A673 (cell line): Measurements from ENCODE around the gene RSPH9. TPM values are rescaled to one million over a fixed set of nuclear protein-coding genes. Genes with fewer than 3 reads are reported as not detected.

Source experiments
- BruUV-seq: library from RNA; stranded (reverse); fragments of 400-500 nt; replicated peaks from 2 replicates; lab custom pipeline; 2021; lab: Mats Ljungman, UMichigan
- CTCF ChIA-PET: fragments of 300-600 bp; sonication (Branson Sonifier 250); formaldehyde crosslinking; loops from one replicate; lab custom pipeline; 2022; ENCODE audit warnings: antibody characterized with exemption; lab: Charles Lee
- POLR2A ChIA-PET: fragments of 300-600 bp; sonication (Branson Sonifier 250); formaldehyde crosslinking; loops from one replicate; lab custom pipeline; 2022; ENCODE audit warnings: antibody characterized with exemption; ENCODE audit not compliant: low non-redundant PET; lab: Charles Lee
- DNase-seq: peaks from one replicate; pipeline ENCODE4 v3.0.0-alpha.2; 2015; ENCODE audit warnings: low spot score
- H3K27ac ChIP-seq: fragments of 200-600 bp; sonication (generic); 2 replicates; pipeline ENCODE4 v1.5.1; 2016; ENCODE audit warnings: mixed run types, low read depth, mild to moderate bottlenecking, mixed read lengths, antibody characterized with exemption, low read length; ENCODE audit not compliant: poor library complexity, severe bottlenecking
- H3K27me3 ChIP-seq: fragments of 200-600 bp; sonication (generic); replicated peaks from 2 replicates; pipeline ENCODE4 v1.6.1; 2017; ENCODE audit warnings: mixed run types, low read depth, mild to moderate bottlenecking, mixed read lengths, antibody characterized with exemption, low read length; ENCODE audit not compliant: insufficient read depth, poor library complexity
- H3K36me3 ChIP-seq: fragments of 200-600 bp; sonication (generic); 2 replicates; pipeline ENCODE4 v1.6.1; 2016; ENCODE audit warnings: mixed run types, mild to moderate bottlenecking, mixed read lengths, antibody characterized with exemption, low read length; ENCODE audit not compliant: insufficient read depth, poor library complexity, severe bottlenecking
- H3K4me1 ChIP-seq: fragments of 200-600 bp; sonication (generic); 2 replicates; pipeline ENCODE4 v1.6.1; 2017; ENCODE audit warnings: mixed run types, mild to moderate bottlenecking, mixed read lengths, antibody characterized with exemption, low read length; ENCODE audit not compliant: insufficient read depth, poor library complexity, severe bottlenecking
- H3K4me3 ChIP-seq: fragments of 200-600 bp; sonication (generic); 2 replicates; pipeline ENCODE4 v1.5.1; 2016; ENCODE audit warnings: low read depth, mixed run types, mild to moderate bottlenecking, mixed read lengths, low read length; ENCODE audit not compliant: poor library complexity, severe bottlenecking
- H3K9me3 ChIP-seq: fragments of 200-600 bp; sonication (generic); 2 replicates; pipeline ENCODE4 v1.6.1; 2016; ENCODE audit warnings: mixed run types, low read depth, mild to moderate bottlenecking, mixed read lengths, antibody characterized with exemption, low read length; ENCODE audit not compliant: poor library complexity, severe bottlenecking
- EZH2 ChIP-seq: fragments of 200-600 bp; sonication (generic); IDR thresholded peaks from 2 replicates; pipeline ENCODE4 v1.6.1; 2017; ENCODE audit warnings: borderline replicate concordance, low read depth, mild to moderate bottlenecking, mixed read lengths, antibody characterized with exemption, low read length; ENCODE audit not compliant: poor library complexity, severe bottlenecking
- intact Hi-C: fragments of 100-400 bp; cut with micrococcal nuclease; formaldehyde crosslinking; loops from one replicate; pipeline ENCODE4 v1.10.0; 2022; ENCODE audit not compliant: unreplicated experiment
- total RNA-seq: library from RNA; stranded (reverse); gene quantifications from 2 replicates; pipeline ENCODE4 v1.2.3, GENCODE V29; 2021
- TF ChIP-seq, protein P1 (sequence below): fragments of 300-800, 200-600 bp; sonication (generic); conservative IDR thresholded peaks from 2 replicates; pipeline ENCODE4 v1.5.1; 2017; ENCODE audit warnings: low read depth, mild to moderate bottlenecking, antibody characterized with exemption, low read length, moderate library complexity, mixed read lengths

Gene RSPH9
- total RNA-seq, 1 experiment from 2014 or later = 0.11 TPM

DNA sequence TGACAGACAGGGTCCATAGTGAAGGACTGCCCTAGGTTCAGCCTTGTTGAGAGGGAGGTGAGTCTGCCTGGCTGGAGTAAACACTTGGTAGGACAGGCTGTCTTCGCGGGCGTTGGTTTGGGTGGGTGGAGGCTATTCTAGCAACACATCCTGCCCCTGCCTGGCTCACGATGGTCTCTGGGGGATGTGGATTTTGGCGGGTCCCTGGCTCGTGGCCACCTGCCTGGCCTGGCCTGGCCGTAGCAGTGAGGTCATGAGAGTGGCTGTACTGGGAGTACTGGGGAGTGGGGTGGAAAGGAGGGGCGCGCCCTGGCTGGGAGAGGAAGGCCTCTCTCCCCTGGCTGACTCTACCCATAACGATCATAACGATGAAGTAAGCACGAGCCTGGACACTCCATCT is 73.0 kb downstream of the RSPH9 start:
- peaks cover 37% of the 10 kb centered on the region for H3K4me1 ChIP-seq
- H3K27ac ChIP-seq = no peak overlapping the region
- DNase-seq = no peak
- POLR2A ChIA-PET = no interaction called here
- BruUV-seq = no TSS peak
- H3K4me3 ChIP-seq = no peak overlapping the region
- H3K36me3 ChIP-seq = no peaks in the 10 kb centered on the region
- TF ChIP-seq EZH2 = no peak
- TF ChIP-seq, protein P1, sequence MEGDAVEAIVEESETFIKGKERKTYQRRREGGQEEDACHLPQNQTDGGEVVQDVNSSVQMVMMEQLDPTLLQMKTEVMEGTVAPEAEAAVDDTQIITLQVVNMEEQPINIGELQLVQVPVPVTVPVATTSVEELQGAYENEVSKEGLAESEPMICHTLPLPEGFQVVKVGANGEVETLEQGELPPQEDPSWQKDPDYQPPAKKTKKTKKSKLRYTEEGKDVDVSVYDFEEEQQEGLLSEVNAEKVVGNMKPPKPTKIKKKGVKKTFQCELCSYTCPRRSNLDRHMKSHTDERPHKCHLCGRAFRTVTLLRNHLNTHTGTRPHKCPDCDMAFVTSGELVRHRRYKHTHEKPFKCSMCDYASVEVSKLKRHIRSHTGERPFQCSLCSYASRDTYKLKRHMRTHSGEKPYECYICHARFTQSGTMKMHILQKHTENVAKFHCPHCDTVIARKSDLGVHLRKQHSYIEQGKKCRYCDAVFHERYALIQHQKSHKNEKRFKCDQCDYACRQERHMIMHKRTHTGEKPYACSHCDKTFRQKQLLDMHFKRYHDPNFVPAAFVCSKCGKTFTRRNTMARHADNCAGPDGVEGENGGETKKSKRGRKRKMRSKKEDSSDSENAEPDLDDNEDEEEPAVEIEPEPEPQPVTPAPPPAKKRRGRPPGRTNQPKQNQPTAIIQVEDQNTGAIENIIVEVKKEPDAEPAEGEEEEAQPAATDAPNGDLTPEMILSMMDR = no peak
- CTCF ChIA-PET = interaction anchor here (0.5 kb wide), 1 partner anchor 519 kb away, joined by 4 read pairs; no protein-coding TSS in a partner anchor
- H3K27me3 ChIP-seq = no peaks in the 10 kb centered on the region
- no peaks in the 10 kb centered on the region for H3K9me3 ChIP-seq
- intact Hi-C loops = no loop called here

DNA sequence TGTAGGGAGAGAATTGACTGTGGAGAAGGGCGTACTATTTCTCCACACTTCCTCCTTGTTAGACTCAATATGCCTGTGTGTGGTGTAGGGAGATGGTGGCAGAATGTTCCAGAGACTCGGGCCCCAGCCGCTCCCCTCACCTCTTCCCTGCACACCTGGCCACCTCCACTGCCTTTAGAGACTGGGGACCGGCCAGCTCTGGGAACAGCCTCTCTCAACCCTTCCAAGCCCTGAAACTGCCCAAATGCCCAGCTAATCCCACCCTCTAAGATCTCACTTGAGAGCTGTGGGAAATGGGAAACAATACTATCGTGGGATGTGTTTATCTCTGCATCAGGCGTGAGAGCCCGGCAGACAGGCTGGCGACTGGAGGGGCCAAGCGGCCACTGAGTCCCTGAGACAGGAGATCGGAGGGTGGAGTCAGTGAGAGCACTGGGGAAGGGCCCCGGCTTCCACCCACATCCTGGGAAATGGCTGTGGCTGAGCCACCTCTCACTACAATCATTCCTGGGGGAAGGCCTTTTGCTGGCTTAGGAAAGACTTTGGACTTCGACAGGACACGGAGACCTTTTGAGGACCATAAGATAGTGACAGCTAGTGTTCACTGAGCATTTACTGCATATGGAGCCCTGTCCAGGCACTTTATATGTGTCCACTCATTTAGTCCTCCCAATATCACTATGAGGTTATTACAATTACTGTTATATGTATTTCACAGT is 73.7 kb downstream of the RSPH9 start:
- H3K4me3 ChIP-seq = no peak overlapping the region
- TF ChIP-seq, protein P1 = no peak
- TF ChIP-seq EZH2 = no peak
- no peaks in the 10 kb centered on the region for H3K9me3 ChIP-seq
- no peak for DNase-seq
- peaks cover 36% of the 10 kb centered on the region for H3K4me1 ChIP-seq
- no TSS peak for BruUV-seq
- intact Hi-C loops = no loop called here
- CTCF ChIA-PET = interaction anchor here (0.5 kb wide), 1 partner anchor 518 kb away, joined by 4 read pairs; no protein-coding TSS in a partner anchor
- no peak overlapping the region for H3K27ac ChIP-seq
- no peaks in the 10 kb centered on the region for H3K36me3 ChIP-seq
- POLR2A ChIA-PET = no interaction called here
- no peaks in the 10 kb centered on the region for H3K27me3 ChIP-seq

DNA sequence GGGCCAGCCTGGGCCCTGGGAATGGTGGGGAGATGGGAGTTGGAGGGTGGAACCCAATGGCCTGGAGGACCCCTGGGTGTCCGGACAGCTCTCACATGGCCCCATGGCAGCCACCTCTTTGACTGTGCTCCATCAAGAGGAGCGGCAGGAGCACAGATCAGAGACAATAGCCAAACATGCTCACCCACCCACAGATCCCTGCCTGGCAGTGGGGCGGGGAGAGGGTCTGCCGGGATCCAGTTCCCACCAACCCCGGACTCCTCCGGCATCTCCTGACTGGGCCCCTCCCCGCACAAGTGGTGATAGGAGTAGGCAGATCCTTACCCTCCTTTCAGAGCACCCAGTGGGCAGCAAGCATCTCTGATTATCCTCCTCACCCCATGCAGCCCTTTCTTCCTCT is 74.7 kb downstream of the RSPH9 start:
- no peak overlapping the region for H3K27ac ChIP-seq
- peaks cover 33% of the 10 kb centered on the region for H3K4me1 ChIP-seq
- H3K9me3 ChIP-seq = no peaks in the 10 kb centered on the region
- ChIA-PET POLR2A (no interaction called here), CTCF (no interaction called here)
- TF ChIP-seq, protein P1 = no peak
- TF ChIP-seq EZH2 = no peak
- no peak for DNase-seq
- intact Hi-C loops = no loop called here
- no peaks in the 10 kb centered on the region for H3K27me3 ChIP-seq
- no peak overlapping the region for H3K4me3 ChIP-seq
- no TSS peak for BruUV-seq
- H3K36me3 ChIP-seq = no peaks in the 10 kb centered on the region
